ENCODE results near the gene CSK. TPM values are rescaled to one million over a fixed set of nuclear protein-coding genes. Genes with fewer than 3 reads are reported as not detected.

Gene CSK
- total and polyA plus RNA-seq, 2 of the 8 experiments (the other 6 are each of a cell fraction or from before 2014, with no cell fraction given) = 13.7 to 50.2 TPM

- no peak for TF ChIP-seq ZNF274 (IDR thresholded peaks at IDR 0.05; ENCODE audit: borderline replicate concordance, extremely low read depth, low read length)
- TF ChIP-seq CTCF (IDR thresholded peaks at IDR 0.05; ENCODE audit: control extremely low read depth in 1 of 3, insufficient read depth in 1 of 3, low read depth in 1 of 3, low read length in 3 of 3) = no peak
- no peak for TF ChIP-seq RNF2 (IDR thresholded peaks at IDR 0.05; ENCODE audit: borderline replicate concordance, low read depth, low read length, missing control alignments, poor library complexity, severe bottlenecking)
- TF ChIP-seq, protein P1, sequence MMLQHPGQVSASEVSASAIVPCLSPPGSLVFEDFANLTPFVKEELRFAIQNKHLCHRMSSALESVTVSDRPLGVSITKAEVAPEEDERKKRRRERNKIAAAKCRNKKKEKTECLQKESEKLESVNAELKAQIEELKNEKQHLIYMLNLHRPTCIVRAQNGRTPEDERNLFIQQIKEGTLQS (IDR thresholded peaks at IDR 0.05; ENCODE audit: insufficient read depth, low read depth, low read length) = no peak
These were observed 48.1 kb downstream of the CSK start (continued) for GRCh38 chr15:74829991-74830390.
